SK-N-SH treated with all-trans-retinoic acid at 6 μM for 48 hours (cell line): ENCODE data around the gene NKD1.

Source experiments
- ATAC-seq: fragments of 200-7000 bp; cut with Tn5 transposase; 3 replicates; pipeline ENCODE4 v1.9.1; 2020; ENCODE audit warnings: mild to moderate bottlenecking, moderate library complexity
- ARNTL ChIP-seq: fragments of 450-650 bp; formaldehyde crosslinking; IDR thresholded peaks from 2 replicates; pipeline ENCODE4 v1.5.0; 2020; ENCODE audit warnings: low read depth, mild to moderate bottlenecking, moderate library complexity, borderline replicate concordance
- BACH2 ChIP-seq: fragments of 250-450 bp; sonication (Bioruptor Pico); IDR thresholded peaks from 2 replicates; pipeline ENCODE4 v1.9.0; 2021; ENCODE audit warnings: mild to moderate bottlenecking, borderline replicate concordance
- CREB5 ChIP-seq: fragments of 250-450 bp; sonication (Bioruptor Pico); IDR thresholded peaks from 2 replicates; pipeline ENCODE4 v1.5.1; 2020; ENCODE audit warnings: low read depth, mild to moderate bottlenecking, moderate library complexity
- CSDC2 ChIP-seq: fragments of 250-450 bp; sonication (Bioruptor Pico); IDR thresholded peaks from 2 replicates; pipeline ENCODE4 v1.5.0; 2020; ENCODE audit warnings: mild to moderate bottlenecking, moderate library complexity
- ESRRG ChIP-seq: fragments of 250-450 bp; sonication (Bioruptor Pico); IDR thresholded peaks from 2 replicates; pipeline ENCODE4 v1.6.1; 2021; ENCODE audit warnings: mild to moderate bottlenecking
- GLIS3 ChIP-seq: fragments of 250-450 bp; sonication (Bioruptor Pico); IDR thresholded peaks from 2 replicates; pipeline ENCODE4 v1.5.0; 2020; ENCODE audit warnings: mild to moderate bottlenecking, moderate library complexity
- ISL1 ChIP-seq: fragments of 250-450 bp; sonication (Bioruptor Pico); IDR thresholded peaks from 2 replicates; pipeline ENCODE4 v2.1.2; 2022; ENCODE audit warnings: mild to moderate bottlenecking, moderate library complexity
- OSR1 ChIP-seq: fragments of 250-450 bp; sonication (Bioruptor Pico); IDR thresholded peaks from 2 replicates; pipeline ENCODE4 v1.8.0; 2022; ENCODE audit warnings: moderate library complexity, mild to moderate bottlenecking, inconsistent platforms
- PATZ1 ChIP-seq: fragments of 250-450 bp; sonication (Bioruptor Pico); IDR thresholded peaks from 2 replicates; pipeline ENCODE4 v1.8.0; 2020; ENCODE audit warnings: mild to moderate bottlenecking, moderate library complexity, borderline replicate concordance
- PPARA ChIP-seq: fragments of 250-450 bp; sonication (Bioruptor Pico); IDR thresholded peaks from 2 replicates; pipeline ENCODE4 v1.5.0; 2020; ENCODE audit warnings: mild to moderate bottlenecking, borderline replicate concordance
- RARB ChIP-seq: fragments of 250-450 bp; sonication (Bioruptor Pico); IDR thresholded peaks from 2 replicates; pipeline ENCODE4 v1.8.0; 2021; ENCODE audit warnings: mild to moderate bottlenecking, moderate library complexity
- SNAI2 ChIP-seq: fragments of 250-450 bp; sonication (Bioruptor Pico); IDR thresholded peaks from 2 replicates; pipeline ENCODE4 v1.5.0; 2020; ENCODE audit warnings: mild to moderate bottlenecking, moderate library complexity
- TCF4 ChIP-seq: fragments of 250-450 bp; sonication (Bioruptor Pico); IDR thresholded peaks from 2 replicates; pipeline ENCODE4 v1.8.0; 2021; ENCODE audit warnings: mild to moderate bottlenecking, moderate library complexity, borderline replicate concordance
- TOX ChIP-seq: fragments of 250-450 bp; sonication (Bioruptor Pico); IDR thresholded peaks from 2 replicates; pipeline ENCODE4 v1.8.0; 2021; ENCODE audit warnings: mild to moderate bottlenecking, moderate library complexity, borderline replicate concordance
- ZC3H10 ChIP-seq: fragments of 250-450 bp; sonication (Bioruptor Pico); IDR thresholded peaks from 2 replicates; pipeline ENCODE4 v1.5.1; 2021; ENCODE audit warnings: mild to moderate bottlenecking, moderate library complexity
- ZFP3 ChIP-seq: fragments of 250-450 bp; sonication (Bioruptor Pico); IDR thresholded peaks from 2 replicates; pipeline ENCODE4 v1.5.0; 2020; ENCODE audit warnings: mild to moderate bottlenecking, moderate library complexity
- ZFP30 ChIP-seq: fragments of 450-650 bp; formaldehyde crosslinking; IDR thresholded peaks from 2 replicates; pipeline ENCODE4 v1.5.0; 2022; ENCODE audit warnings: mild to moderate bottlenecking, moderate library complexity
- ZNF565 ChIP-seq: fragments of 450-650 bp; formaldehyde crosslinking; conservative IDR thresholded peaks from 2 replicates; pipeline ENCODE4 v1.5.0; 2020; ENCODE audit warnings: low read depth, mild to moderate bottlenecking, moderate library complexity
- ZNF70 ChIP-seq: fragments of 450-650 bp; formaldehyde crosslinking; IDR thresholded peaks from 2 replicates; pipeline ENCODE4 v1.5.0; 2020; ENCODE audit warnings: mild to moderate bottlenecking, moderate library complexity
- ZNF8 ChIP-seq: fragments of 450-650 bp; formaldehyde crosslinking; IDR thresholded peaks from 2 replicates; pipeline ENCODE4 v1.5.0; 2020; ENCODE audit warnings: mild to moderate bottlenecking, moderate library complexity
- TF ChIP-seq, protein P1 (sequence below): fragments of 250-450 bp; sonication (Bioruptor Pico); IDR thresholded peaks from 2 replicates; pipeline ENCODE4 v1.8.0; 2021; ENCODE audit warnings: low read depth, mild to moderate bottlenecking, moderate library complexity, borderline replicate concordance
- TF ChIP-seq, protein P2 (sequence below): fragments of 250-450 bp; sonication (Bioruptor Pico); IDR thresholded peaks from 2 replicates; pipeline ENCODE4 v1.5.1; 2021; ENCODE audit warnings: mild to moderate bottlenecking, moderate library complexity

The NKD1 gene

GRCh38 chr16:50559342-50559741 is 11.1 kb downstream of the NKD1 start:
- TF ChIP-seq TCF4, result no peak
- TF ChIP-seq PPARA (CRISPR knock-in tag), result no peak
- no peak for TF ChIP-seq ISL1 (CRISPR knock-in tag)
- no peak for TF ChIP-seq ZC3H10
- TF ChIP-seq CSDC2 (CRISPR knock-in tag), result no peak
- no peak for TF ChIP-seq ZNF70 (CRISPR knock-in tag)
- TF ChIP-seq CREB5 (CRISPR knock-in tag), result no peak
- TF ChIP-seq OSR1 (CRISPR knock-in tag), result no peak
- no peak for TF ChIP-seq SNAI2 (CRISPR knock-in tag)
- no peak for TF ChIP-seq GLIS3
- no peak for TF ChIP-seq ESRRG (CRISPR knock-in tag)
- TF ChIP-seq BACH2, result no peak
- TF ChIP-seq, protein P1, sequence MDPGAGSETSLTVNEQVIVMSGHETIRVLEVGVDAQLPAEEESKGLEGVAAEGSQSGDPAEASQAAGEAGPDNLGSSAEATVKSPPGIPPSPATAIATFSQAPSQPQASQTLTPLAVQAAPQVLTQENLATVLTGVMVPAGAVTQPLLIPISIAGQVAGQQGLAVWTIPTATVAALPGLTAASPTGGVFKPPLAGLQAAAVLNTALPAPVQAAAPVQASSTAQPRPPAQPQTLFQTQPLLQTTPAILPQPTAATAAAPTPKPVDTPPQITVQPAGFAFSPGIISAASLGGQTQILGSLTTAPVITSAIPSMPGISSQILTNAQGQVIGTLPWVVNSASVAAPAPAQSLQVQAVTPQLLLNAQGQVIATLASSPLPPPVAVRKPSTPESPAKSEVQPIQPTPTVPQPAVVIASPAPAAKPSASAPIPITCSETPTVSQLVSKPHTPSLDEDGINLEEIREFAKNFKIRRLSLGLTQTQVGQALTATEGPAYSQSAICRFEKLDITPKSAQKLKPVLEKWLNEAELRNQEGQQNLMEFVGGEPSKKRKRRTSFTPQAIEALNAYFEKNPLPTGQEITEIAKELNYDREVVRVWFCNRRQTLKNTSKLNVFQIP (CRISPR knock-in tag), result no peak
- TF ChIP-seq, protein P2, sequence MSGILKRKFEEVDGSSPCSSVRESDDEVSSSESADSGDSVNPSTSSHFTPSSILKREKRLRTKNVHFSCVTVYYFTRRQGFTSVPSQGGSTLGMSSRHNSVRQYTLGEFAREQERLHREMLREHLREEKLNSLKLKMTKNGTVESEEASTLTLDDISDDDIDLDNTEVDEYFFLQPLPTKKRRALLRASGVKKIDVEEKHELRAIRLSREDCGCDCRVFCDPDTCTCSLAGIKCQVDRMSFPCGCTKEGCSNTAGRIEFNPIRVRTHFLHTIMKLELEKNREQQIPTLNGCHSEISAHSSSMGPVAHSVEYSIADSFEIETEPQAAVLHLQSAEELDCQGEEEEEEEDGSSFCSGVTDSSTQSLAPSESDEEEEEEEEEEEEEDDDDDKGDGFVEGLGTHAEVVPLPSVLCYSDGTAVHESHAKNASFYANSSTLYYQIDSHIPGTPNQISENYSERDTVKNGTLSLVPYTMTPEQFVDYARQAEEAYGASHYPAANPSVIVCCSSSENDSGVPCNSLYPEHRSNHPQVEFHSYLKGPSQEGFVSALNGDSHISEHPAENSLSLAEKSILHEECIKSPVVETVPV (CRISPR knock-in tag), result no peak
- TF ChIP-seq ZNF8 (CRISPR knock-in tag), result no peak
- no peak for TF ChIP-seq ARNTL (CRISPR knock-in tag)
- TF ChIP-seq ZNF565, result no peak
- no peak for TF ChIP-seq PATZ1 (CRISPR knock-in tag)
- TF ChIP-seq, all 23 proteins: peak for 0
- no peak for ATAC-seq

- ATAC-seq, result no peak
- TF ChIP-seq ARNTL (CRISPR knock-in tag) (no peak), GLIS3 (no peak), ESRRG (CRISPR knock-in tag) (no peak), TOX (CRISPR knock-in tag) (no peak), ZFP30 (CRISPR knock-in tag) (no peak), ZFP3 (no peak), ISL1 (CRISPR knock-in tag) (no peak), RARB (CRISPR knock-in tag) (no peak)
- TF ChIP-seq, protein P1 (CRISPR knock-in tag), result no peak
These were observed 11.8 kb downstream of the NKD1 start for GRCh38 chr16:50559804-50560514.
